ENCODE results near the gene KCNK1.
"Not testable (repeated sequence)": the region's sequence is repeated elsewhere in the genome, so short reads cannot be mapped to it uniquely, and the experiment has no call there.

KCNK1 gene

GRCh38 chr1:233670363-233670762, 56.5 kb downstream of the KCNK1 start:
- DNase-seq, result not testable (repeated sequence)

- no peak for DNase-seq
Measured at GRCh38 chr1:233671286-233671685, 57.4 kb downstream of the KCNK1 start.

DNA sequence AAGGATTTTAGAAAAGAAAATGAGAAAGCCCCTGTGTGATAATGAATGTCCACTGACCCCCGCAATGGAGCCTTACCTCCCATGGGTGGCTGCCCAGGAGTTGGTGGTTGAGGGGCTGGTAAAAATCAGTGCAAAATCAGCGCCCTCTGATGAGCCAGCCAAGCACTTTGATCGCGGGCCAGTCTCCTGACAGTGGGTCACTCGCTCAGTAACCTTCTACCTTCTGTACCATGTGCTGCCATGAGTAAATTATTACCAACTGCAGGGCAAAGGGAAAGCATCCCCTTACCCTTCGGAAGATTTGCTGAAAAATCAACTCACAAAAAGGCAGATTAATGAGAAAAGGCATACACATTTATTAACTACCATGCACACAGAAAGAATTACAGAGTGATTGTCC, 58.8 kb downstream of the KCNK1 start:
- no peak for DNase-seq

DNA sequence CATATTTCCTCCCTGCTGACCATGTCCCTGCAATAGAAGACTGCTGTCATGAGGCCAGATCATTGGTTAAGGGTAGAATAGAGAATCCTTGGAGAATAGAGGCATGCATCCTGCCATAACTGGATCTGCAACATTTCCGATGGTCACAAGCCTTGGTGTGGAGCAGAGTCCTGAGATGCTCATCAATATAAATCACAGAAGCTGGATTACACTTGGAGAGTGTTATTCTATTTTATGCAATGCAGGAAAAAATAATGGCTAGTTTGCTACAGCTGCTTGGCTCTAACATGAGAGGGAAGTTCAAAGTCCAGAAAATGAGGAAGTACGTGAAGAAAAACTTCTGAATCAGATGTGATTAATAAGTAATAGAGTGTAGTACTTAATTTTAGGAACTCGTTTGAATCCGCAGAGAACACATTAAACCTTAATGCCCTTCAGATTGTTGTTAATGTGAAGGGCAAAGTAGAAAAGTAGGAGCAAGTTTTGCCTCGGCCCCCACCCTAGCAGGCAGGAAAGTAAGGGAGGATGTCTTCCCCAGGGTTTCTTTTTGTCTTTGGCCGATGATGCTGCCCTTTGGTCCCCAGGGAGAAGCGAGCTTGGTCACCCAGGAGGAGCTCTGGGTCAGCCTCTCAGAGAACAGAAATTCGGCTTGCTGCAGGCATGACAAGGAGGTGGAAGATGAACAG, 59.5 kb downstream of the KCNK1 start:
- DNase-seq, result no peak

DNA sequence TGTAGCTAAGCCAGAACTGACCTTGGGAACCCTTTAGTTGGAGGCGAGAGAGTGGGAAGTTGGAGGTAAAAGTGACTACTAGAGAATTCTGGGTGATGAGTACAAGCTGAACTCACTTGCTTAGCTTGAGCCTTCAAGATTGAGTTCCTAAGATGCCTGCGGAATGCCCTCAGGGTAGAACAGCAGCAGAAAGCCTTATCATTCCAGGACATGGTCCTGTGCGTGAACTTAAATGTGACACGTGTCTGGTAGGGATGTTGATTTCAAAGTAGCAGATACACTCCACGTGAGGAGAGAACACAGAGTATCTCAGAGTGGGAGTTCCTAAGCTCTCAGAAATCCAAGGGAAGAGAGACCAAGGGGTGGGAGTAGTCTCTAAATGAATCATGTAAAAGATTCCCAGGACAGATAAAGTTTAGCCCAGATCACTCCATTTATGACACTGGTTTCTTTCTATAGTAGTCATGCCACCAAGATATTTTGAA, 60.1 kb downstream of the KCNK1 start:
- no peak for DNase-seq

- no peak for DNase-seq
Measured at GRCh38 chr1:233675446-233675845, 61.5 kb downstream of the KCNK1 start.

DNA sequence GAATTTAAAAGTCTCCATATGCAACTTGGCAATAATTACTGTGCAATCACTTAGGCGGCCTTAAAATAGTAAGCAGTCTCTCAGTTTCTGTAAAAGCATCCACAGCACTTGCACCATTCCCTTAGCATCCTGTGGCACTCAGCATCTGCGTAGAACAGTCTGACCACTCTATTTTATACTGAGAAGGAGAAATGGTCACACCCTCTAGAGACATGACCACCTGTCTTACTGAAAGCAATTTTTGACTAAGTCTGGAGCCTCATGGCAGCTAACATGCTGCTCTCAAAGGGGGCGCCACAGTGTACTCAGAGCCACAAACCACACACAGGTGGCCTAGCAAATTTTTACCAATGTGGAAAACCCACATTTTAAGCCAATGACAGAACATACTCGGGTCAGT, 62.0 kb downstream of the KCNK1 start:
- DNase-seq, result no peak

DNA sequence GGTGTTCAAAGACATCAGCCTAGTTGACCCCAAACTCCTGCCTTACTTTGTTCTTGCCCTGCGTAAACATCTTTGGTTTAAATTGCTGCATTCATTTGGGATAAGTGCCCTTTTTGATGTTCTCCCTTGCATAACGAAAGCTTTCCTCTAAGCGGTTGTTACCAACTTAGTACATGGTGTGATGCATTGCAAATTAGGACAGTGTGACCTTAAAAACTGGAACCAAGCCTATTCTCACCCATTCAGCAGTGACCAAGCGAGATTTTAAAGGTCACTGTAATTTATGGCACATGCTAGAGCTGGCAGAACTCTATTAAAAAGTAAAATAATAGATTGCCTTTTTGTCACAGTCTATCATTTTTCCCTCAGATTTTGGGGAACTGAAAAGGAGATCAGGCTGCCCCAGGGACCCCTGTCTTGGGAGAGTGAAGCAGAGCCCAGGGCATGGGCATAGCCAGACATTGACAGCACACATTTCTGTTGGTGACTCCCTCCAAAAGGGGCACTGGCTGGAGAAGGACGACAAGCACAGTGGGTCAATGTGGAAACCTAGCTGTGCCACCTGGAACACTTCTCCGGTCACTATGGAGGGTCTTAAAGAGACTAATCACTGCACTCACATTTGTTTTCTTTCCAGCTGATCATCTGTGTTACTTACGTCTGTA, 63.9 kb downstream of the KCNK1 start:
- DNase-seq, result no peak

GRCh38 chr1:233679030-233679429, 65.1 kb downstream of the KCNK1 start:
- no peak for DNase-seq

GRCh38 chr1:233679591-233680373, 65.9 kb downstream of the KCNK1 start:
- DNase-seq, result no peak

- DNase-seq, result no peak
Measured at GRCh38 chr1:233681285-233681684, 67.4 kb downstream of the KCNK1 start.

DNA sequence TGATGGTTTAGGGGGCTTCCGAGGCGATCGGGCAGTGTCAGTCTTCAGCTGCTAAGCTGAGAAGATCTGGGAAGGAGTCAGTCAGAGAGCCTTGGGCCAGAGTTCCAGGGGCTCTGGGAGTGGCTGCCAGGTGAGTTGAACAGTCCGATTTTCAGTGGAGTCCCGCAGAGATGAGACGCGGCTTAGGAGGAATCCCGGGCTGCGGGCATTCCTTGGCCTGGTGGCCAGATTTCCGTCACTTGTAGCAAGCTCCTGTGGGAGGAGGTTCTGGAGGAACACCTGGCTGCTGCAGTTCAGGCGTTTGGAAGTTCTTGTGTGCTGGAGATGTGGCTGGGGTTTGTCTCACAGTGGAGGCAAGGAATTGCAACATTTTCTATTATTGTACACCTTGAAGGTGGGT, 72.7 kb downstream of the KCNK1 start:
- not testable (repeated sequence) for DNase-seq

- DNase-seq, result no peak
Measured at GRCh38 chr1:233689017-233689747, 75.3 kb downstream of the KCNK1 start.

GRCh38 chr1:233689748-233690254, 75.9 kb downstream of the KCNK1 start:
- no peak for DNase-seq

DNA sequence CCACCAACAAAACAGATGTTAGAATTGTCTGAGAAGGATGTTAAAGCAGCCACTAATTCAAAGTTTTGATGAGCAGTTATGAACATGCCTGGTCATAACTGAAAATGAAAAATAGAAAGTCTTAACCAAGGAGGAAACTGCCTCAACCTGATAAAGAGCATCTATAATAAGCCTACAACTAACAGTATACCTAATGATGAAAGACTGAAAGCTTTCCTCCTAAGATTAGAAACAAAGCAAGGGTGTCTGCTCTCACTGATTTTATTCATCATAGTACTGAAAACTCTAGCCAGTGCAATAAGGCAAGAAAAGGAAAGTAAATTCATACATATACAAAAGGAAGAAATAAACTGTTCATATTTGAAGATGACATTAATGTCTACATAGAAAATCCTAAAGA, 82.0 kb downstream of the KCNK1 start:
- DNase-seq, result no peak

- peak; percentile 61 for DNase-seq
Measured at GRCh38 chr1:233700338-233700737, 86.4 kb downstream of the KCNK1 start.

DNA sequence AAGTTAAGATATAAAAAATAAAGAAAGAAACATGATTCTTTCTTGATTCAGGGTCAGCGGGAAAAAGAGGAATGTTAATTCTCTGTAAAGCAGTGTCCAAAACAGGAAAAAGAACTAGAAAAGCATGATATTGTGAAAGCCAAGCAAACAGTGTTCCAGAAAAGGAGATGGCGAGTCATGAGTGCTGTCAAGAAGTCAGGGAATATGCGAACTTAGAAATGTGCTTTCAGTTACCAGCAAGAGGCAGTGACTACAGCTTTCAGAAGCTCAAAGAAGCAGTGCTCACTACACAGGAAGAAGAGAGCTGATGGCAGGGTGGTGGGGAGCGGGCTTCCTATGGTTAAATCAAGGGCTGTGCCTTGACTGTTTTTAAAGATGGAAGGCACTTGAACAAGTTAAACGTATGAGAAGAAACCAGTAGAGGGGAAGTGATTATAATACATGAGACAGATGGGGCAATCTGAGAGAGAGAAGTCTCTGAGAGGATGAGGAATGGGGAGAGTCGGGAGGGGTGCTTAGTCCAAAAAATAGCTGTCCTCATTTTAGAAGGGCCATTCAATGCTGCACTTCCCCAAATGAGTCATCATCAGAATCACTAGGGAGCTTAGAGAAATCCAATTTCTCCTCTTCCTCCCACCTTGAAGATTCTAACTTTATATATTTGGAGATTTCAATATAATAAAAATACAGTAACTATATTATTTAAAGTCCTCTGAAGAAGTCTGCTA, 90.4 kb downstream of the KCNK1 start:
- no peak for DNase-seq

- DNase-seq, result no peak
Measured at GRCh38 chr1:233704898-233705723, 91.2 kb downstream of the KCNK1 start.

GRCh38 chr1:233707153-233707879, 93.4 kb downstream of the KCNK1 start:
- no peak for DNase-seq

Data from COR-L47 (cell line).